HG03378 (cell line): ENCODE data around the gene NEURL4.

Experiments used
- ATAC-seq: cut with Tn5 transposase; IDR thresholded peaks from one replicate; pipeline ENCODE4 v1.9.1; 2021; ENCODE audit warnings: mild to moderate bottlenecking, moderate library complexity; ENCODE audit not compliant: unreplicated experiment

Gene NEURL4

GRCh38 chr17:7306911-7307685 is 22.0 kb downstream of the NEURL4 start, which contains the start of gene EIF5A:
TSS of gene EIF5A (plus strand) at chr17:7307628. CDS start at chr17:7309636, 2,008 bp downstream.
- ATAC-seq: peak; percentile 67

DNA sequence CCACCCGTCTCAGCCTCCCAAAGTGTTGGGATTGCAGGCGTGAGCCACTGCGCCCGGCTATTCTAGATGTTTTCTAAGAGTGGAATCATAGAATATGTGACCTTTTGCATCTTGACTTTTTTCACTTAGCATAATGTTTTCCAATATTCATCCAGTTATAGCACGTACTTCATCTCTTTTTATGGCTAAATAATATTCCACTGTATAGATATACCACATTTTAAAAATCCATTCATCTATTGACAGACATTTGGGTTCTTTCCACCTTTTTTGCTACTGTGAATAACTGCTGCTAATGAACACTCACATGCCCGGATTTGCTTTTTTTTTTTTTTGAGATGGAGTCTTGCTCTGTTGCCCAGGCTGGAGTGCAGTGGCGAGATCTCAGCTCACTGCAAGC is 25.0 kb downstream of the NEURL4 start:
- no peak for ATAC-seq

DNA sequence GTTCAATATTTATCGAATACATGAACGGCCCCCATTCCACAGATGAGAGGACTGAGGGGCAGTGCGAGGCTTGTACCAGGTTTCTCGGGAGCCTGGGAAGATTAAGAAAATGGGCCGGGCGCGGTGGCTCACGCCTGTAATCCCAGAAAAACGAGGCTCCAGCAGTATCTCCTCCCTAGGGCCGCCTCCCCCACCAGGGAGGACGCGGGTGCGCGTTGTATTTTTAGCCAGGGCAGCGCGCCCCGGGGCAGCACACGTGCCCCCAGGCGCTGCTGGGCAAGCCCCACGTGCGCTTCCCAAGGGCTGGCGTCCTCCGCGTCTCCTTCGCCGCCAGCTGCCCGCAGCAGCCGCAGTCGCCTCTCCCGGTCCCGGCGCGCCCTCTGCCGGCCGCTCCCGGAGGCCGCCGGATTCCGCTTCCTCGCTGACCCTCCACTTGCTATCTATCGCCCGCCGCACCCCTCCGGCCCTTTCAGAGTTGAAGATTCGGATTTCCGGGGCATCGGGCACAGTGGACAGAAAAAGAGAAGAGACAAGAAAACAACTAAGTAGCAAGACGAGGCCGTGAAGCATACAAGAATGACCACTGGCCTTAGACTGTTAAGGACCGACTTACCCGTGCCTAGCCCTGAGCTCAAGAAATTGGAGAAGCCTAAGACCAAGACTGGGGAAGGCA is 32.8 kb downstream of the NEURL4 start:
- no peak for ATAC-seq

- ATAC-seq: no peak
These were observed 33.6 kb downstream of the NEURL4 start for GRCh38 chr17:7295230-7296180.

DNA sequence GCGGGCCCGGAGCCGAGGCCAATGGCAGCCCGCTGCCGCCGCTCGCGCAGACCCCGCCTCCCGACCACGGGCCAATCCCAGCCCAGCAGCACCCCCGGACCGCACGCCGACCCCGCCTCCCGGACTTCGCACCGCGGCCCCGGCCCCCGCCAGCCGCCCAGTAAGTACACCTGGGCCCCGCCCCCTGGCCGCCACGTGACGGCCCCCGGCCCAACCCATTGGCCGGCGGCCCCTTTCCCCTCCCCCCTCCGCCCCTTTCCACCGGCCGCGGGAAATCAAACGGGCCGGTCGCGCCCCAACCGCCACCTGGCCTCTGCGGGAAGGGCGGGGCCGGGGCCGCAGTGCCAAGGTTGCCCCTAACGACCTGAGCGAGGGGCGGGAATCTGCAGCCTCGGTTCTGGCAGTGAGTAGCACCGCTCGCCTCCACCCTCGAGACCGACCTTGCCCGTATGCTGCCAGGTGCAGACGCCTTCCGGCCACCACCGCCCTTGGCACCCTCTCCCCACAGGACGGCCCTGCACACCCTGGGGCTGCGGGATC is 34.5 kb downstream of the NEURL4 start, which contains the start of gene YBX2:
Gene YBX2 (minus strand): TSS at position 26 of the 540 bp plus-strand sequence. CDS start 139 bp downstream, outside the sequence.
- no peak for ATAC-seq

GRCh38 chr17:7293816-7294613 is 35.1 kb downstream of the NEURL4 start:
- no peak for ATAC-seq

DNA sequence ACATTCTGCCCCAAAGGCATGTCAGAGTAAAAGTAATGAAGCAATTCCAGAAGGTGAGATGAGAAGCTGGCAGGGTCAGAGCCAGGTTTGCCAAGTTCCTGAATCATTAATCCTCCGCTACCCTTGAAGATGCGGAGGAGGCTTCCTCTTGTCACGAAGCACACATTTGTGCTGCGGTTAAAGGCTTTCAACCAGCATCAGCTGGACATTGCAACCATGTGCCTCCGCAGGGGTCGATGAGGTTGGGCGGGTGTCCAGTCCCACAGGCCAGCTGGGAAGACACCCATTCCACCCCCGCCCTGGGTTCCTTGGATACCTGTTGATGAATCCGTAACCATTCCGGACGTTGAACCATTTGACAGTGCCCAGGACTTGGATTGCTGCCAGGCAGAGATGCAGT is 36.0 kb downstream of the NEURL4 start:
- no peak for ATAC-seq

- no peak for ATAC-seq
These were observed 36.4 kb downstream of the NEURL4 start for GRCh38 chr17:7292729-7293128.

GRCh38 chr17:7292194-7292593 is 36.9 kb downstream of the NEURL4 start:
- ATAC-seq: no peak

GRCh38 chr17:7290685-7291084 is 38.5 kb downstream of the NEURL4 start:
- no peak for ATAC-seq

GRCh38 chr17:7290166-7290565 is 39.0 kb downstream of the NEURL4 start:
- no peak for ATAC-seq

GRCh38 chr17:7289256-7290032 is 39.7 kb downstream of the NEURL4 start:
- no peak for ATAC-seq

DNA sequence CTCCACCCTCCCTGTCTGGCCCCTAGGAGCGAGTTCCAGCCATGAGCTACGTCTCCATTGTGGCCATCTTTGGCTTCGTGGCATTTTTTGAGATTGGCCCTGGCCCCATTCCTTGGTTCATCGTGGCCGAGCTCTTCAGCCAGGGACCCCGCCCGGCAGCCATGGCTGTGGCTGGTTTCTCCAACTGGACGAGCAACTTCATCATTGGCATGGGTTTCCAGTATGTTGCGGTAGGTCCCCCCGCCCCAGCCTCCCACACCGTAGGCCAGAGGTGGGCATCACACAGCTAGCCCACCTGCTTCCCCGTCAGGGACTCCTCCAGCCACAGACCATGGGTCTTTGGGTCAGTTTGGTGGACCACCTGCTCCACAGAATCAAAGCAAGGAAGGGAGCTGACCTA is 43.5 kb downstream of the NEURL4 start:
- no peak for ATAC-seq

DNA sequence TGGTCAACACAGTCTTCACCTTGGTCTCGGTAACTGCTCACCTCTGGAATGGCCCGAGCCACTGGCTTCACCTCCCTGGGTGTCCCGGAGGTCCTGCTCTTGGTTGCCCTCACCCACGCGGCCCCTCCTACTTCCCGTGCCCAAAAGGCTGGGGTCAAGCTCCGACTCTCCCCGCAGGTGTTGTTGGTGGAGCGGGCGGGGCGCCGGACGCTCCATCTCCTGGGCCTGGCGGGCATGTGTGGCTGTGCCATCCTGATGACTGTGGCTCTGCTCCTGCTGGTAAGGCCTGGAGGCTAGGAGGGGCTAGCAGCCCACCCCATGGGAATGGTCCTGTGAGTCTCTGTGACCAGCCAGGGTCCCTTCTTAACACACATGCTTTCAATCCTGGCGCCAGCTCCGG is 44.2 kb downstream of the NEURL4 start:
- no peak for ATAC-seq

DNA sequence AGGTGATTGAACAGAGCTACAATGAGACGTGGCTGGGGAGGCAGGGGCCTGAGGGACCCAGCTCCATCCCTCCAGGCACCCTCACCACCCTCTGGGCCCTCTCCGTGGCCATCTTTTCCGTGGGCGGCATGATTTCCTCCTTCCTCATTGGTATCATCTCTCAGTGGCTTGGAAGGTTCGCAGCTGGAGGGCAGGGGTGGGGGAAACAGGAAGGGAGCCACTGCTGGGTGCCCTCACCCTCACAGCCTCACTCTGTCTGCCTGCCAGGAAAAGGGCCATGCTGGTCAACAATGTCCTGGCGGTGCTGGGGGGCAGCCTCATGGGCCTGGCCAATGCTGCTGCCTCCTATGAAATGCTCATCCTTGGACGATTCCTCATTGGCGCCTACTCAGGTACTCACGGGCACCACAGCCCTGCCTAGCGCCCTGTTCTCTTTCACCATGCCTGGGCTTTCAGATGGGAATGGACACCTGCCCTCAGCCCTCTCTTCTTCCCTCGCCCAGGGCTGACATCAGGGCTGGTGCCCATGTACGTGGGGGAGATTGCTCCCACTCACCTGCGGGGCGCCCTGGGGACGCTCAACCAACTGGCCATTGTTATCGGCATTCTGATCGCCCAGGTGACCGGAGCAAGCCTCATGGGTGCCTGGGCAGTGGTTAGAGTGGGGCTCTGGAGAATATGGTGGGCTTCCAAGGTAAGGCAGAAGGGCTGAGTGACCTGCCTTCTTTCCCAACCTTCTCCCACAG is 45.5 kb downstream of the NEURL4 start:
- no peak for ATAC-seq

DNA sequence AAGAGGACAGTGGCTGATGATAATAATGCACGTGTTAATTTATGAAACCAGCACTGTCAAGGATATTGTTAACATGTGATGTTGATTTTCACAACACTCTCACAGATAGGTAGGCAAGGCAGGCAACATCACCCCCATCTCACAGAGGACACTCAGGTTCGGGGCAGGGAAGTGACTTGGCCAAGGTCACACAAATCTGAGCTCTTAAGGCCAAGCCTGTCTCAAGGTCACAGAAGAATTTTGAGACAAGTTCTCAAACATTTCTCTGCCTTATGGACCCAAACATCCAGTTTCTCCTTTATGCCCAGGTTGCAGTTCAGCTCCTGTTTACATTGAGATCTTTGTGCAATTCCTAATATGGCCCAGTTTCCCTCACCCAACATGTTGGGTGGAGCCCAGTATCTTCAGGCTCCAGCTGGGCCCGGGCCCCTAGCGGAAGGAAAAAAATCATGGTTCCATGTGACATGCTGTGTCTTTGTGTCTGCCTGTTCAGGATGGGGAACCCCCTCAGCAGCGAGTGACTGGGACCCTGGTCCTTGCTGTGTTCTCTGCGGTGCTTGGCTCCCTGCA is 46.3 kb downstream of the NEURL4 start:
- ATAC-seq: no peak

- ATAC-seq: no peak
These were observed 47.0 kb downstream of the NEURL4 start for GRCh38 chr17:7281953-7282751.
